LNCaP clone FGC (cell line): ENCODE data around the gene NEUROG3.

ENCODE experiments used
- DNase-seq: peaks from one replicate; pipeline ENCODE4 v3.0.0-alpha.2; 2011; ENCODE audit warnings: low read depth
- H3K4me3 ChIP-seq: 2 replicates; pipeline ENCODE4 v1.5.1; 2011; ENCODE audit warnings: mild to moderate bottlenecking, low read depth, low read length, control low read depth
- TF ChIP-seq, protein P1 (sequence below): IDR thresholded peaks from 2 replicates; pipeline ENCODE4 v1.5.1; 2012; ENCODE audit warnings: mild to moderate bottlenecking; ENCODE audit not compliant: control insufficient read depth, insufficient read depth; ENCODE audit errors: extremely low read depth

Gene NEUROG3

DNA sequence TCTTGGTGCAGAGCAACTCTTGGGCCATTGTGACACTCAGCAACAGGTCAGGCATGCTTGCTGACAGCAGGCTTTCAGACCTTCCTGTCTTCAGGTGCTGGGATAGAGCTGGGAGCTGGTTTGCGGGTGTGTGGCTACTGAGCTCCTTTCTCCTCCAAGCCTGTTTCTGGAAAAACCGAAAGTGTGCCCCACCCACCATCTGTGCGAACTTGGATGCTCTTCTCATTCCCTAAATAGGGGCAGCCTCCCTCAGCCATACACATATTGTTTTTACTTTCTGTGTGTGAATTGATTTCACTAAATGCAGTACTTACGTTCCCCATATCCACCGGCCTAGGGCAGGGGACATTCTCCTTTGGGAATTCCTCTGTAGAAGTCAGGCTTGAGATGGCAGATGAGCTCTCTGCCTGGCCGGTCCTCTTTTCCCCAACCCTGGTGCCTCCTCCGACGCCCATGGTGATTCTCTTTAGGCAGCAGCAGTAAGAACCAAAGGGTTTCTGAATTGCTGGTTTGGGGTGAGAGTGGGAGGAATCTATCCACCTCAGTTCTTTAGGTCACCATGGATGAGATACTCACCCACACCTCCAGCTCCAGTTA, 6.3 kb upstream of the NEUROG3 start:
- no peak overlapping the region for H3K4me3 ChIP-seq
- no peak for DNase-seq
- TF ChIP-seq, protein P1, sequence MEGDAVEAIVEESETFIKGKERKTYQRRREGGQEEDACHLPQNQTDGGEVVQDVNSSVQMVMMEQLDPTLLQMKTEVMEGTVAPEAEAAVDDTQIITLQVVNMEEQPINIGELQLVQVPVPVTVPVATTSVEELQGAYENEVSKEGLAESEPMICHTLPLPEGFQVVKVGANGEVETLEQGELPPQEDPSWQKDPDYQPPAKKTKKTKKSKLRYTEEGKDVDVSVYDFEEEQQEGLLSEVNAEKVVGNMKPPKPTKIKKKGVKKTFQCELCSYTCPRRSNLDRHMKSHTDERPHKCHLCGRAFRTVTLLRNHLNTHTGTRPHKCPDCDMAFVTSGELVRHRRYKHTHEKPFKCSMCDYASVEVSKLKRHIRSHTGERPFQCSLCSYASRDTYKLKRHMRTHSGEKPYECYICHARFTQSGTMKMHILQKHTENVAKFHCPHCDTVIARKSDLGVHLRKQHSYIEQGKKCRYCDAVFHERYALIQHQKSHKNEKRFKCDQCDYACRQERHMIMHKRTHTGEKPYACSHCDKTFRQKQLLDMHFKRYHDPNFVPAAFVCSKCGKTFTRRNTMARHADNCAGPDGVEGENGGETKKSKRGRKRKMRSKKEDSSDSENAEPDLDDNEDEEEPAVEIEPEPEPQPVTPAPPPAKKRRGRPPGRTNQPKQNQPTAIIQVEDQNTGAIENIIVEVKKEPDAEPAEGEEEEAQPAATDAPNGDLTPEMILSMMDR, result no peak

DNA sequence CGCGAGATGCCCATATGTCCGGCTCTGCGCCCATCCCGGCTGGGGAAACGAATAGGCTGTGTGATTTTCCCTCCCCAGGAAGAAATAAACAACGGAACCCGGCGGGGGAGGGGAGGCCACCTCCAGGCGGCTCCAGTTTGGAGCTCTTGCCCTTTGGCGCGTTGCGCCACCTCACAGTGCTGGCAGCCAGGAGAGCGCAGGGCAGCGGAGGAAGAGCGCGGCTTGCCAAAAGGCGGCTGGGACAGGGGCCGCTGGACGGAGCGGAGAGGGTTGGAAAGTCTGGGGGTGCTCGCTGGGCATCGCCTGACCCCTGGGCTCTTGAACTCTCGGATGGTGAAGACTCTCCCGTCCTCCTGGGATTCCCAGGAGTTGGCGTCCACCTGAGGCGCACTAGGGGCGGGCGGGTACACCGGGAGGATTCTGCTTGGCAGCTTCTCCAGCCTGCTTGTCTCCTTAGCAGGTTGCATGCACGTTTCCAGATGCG, 5.3 kb upstream of the NEUROG3 start:
- no peak overlapping the region for H3K4me3 ChIP-seq
- TF ChIP-seq, protein P1, result no peak
- no peak for DNase-seq

DNA sequence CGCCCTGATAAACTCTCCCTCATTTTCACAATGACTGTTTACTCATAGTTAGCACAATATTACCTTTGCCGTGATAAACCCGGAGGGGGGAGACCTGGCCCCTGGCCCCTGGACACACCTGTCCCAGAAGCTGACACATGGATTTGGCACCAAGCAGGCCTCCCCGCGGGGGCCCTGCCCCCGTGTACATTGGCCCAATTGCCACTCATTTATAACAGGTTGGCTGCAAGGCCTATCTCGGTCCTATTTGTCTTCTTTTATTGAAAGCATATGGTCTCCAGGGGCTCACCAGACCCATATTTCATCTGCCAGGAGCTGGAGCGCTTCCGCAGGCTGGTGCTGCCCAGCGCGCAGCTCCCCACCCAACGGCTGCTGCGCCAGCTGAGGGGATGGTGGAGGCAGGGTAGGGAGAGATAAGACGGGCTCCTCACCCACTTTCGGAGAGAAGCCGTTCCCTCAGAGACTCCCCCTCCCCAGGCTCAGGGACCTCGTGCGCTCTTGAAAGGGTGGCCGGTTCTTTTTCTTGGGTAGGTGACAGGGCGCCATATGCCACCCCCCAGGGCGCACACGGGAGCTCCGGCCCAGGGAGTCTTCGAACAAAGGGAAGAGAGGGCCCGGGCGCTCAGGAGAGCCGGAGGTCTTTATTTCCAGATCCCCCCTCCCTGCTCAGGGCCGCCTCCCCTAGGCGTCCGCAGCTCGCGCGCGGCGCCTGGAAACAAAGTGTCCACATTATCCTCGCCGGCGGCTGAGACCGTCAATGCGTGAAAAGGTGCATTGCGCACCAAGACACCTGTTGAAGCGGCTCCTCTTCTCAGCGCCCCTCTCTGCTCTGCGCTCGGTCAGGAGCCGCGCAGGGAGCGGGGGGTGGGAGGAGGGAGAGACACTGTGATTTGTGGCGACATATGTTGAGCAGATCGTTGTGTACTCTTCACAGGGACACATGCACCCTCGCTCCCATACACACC, 4.3 kb upstream of the NEUROG3 start:
- DNase-seq, result no peak
- TF ChIP-seq, protein P1, result no peak
- H3K4me3 ChIP-seq, result no peak overlapping the region

DNA sequence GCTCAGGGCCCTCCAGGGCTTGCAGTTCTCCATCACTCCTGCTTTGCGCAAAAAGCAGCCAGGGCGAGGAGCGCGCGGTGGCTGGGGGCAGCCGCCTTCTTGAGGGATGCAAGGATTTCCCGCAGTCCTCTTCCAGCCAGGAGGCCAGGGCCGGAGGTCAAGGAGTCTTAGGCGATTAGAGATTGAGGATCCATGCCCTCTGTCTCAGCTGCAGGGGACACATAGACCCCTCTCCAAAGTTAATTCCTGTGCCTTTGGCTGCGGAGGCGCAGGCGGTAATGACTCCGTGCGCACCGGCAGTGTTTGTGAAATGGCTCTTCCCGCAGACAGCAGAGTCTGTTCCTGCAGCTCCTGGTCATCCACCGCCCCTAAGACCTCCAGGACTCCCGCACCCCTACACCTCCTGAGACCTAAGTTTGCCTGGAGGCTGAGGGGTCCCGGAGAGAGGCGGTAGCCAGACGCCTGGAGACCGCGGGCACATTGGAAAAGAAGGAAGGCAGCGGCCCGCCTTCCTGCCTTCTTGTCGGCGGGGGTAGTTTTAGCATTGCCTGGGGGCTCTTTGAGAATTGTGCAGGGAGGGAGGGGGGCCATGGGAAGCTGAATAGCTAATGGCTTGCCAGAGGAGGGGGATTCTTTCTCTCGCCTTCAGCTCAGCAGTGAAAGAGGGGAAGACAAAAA, 3.3 kb upstream of the NEUROG3 start:
- DNase-seq, result no peak
- H3K4me3 ChIP-seq, result no peak overlapping the region
- TF ChIP-seq, protein P1, result no peak

DNA sequence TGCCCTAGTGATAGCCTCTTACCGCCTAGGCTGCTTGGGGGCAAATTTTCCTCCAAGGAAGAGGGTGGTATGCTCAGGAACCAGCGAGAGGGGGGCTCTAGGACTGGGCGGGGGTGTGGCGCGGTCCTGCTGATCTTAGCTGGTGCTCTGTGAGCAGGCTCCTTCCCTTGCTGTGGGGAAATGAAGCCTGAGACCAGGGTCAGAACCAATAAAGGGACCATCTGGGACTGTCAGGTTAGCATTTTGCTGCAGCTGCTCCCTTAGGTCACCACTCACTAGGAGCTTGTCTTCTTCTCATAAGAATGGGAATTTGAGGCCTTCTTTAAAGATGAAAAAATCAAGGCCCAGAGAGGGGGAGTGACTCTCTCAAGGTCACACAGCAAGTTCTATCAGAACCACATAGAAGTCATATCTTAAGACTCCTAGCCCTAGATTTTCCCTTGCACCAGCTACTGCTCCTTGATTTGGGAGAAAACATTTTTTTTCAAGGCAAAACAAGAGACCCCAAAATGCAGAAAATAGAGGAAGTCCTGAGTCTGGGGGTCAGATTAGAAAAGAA, 2.0 kb upstream of the NEUROG3 start:
- DNase-seq, result no peak
- H3K4me3 ChIP-seq, result no peak overlapping the region
- TF ChIP-seq, protein P1, result no peak

DNA sequence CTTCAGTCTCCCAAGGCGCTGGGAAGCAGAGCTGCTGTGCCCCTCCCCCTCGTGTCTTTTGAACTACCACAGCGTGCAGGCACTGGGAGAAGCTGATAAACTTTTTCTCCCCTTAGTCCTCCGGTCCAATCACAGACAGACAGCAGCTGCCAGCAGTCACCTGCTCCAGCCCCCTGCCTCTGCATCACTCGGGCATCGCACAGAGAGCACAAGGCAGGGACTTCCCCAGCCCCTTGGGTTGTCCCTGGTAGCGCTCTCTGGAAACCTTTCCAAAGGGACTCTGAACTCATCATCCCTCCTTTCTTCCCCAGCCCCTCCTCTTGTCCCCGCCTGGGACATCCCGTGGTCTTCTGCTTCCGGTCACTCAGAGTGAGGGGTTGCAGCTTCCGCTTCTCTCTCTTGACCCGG, 1.4 kb upstream of the NEUROG3 start:
- no peak overlapping the region for H3K4me3 ChIP-seq
- no peak for DNase-seq
- TF ChIP-seq, protein P1, result no peak
